Mucosa of rectum (tissue), 2 donors: ENCODE results near the gene ARHGAP32.

Source experiments
- H3K27ac ChIP-seq, 2 donors: one replicate each; pipeline ENCODE4 v1.7.0; 2013; ENCODE audit warnings: inconsistent platforms in 2 of 2, low read depth in 2 of 2, low read length in 2 of 2
- H3K27me3 ChIP-seq, 2 donors: one replicate each; pipeline ENCODE4 v1.7.0; 2013; ENCODE audit warnings: low read length in 2 of 2; ENCODE audit not compliant: control insufficient read depth in 2 of 2, insufficient read depth in 2 of 2
- H3K36me3 ChIP-seq, 2 donors: one replicate each; pipeline ENCODE4 v1.7.0; 2013; ENCODE audit warnings: low read length in 2 of 2; ENCODE audit not compliant: control insufficient read depth in 2 of 2, insufficient read depth in 2 of 2
- H3K4me1 ChIP-seq, 2 donors: one replicate each; pipeline ENCODE4 v1.7.0; 2013; ENCODE audit warnings: low read length in 2 of 2, mild to moderate bottlenecking in 1 of 2; ENCODE audit not compliant: control insufficient read depth in 2 of 2, insufficient read depth in 2 of 2
- H3K4me3 ChIP-seq, 2 donors: one replicate each; pipeline ENCODE4 v1.7.0; 2013; ENCODE audit warnings: low read length in 2 of 2
- H3K9ac ChIP-seq, 2 donors: one replicate each; pipeline ENCODE4 v1.7.0; 2013; ENCODE audit warnings: low read length in 2 of 2, low read depth in 1 of 2, mild to moderate bottlenecking in 1 of 2
- H3K9me3 ChIP-seq, 2 donors: one replicate each; pipeline ENCODE4 v1.7.0; 2013; ENCODE audit warnings: low read length in 2 of 2; ENCODE audit not compliant: control insufficient read depth in 2 of 2
- donor health status: healthy.
- donor health status: Normal muscosa, but diverticular disease.

The ARHGAP32 gene

DNA sequence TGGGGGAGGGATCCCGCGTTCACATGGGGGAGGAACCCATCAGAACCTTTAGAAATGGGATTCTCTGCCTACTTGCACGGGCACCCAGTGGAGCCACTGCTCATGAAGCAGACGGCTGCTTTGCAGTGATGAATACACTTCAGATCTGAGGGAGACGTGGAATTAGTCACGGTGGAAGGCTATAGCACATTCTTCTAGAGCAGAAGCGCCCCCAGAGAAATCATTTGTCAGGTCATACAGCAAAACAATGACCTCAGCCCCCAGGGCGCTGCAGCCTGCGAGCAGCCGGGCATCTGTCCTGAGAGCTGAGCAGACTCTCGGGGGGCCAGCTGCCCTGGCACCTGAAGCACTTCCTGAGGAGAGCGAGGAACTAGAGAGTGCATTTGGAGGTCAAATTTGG, 262.1 kb downstream of the ARHGAP32 start:
- Histone ChIP-seq H3K27me3 (no peaks in the 10 kb centered on the region), H3K4me1 (no peaks in the 10 kb centered on the region), H3K4me3 (no peak overlapping the region), H3K9me3 (no peaks in the 10 kb centered on the region), H3K9ac (no peak overlapping the region), H3K36me3 (no peaks in the 10 kb centered on the region), H3K27ac (no peak overlapping the region)

DNA sequence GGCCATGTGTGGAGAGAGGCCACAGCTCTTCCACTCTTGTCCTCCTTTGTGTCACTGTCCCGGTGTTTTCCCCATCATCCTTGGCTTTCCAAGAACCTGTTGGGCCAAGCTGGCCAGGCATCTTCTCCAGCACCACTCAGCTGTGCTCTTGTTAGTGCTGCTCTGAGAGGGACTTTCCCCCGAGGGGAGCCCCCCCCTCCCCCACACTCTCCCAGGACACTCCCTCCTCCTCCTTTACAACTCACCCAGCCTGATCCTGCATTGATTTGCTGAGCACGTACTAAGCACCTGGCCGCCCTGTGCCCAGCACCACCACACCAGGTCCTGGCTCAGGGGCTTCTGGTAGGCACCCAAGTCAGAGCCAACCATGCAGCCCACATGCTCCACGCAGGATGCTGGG, 262.7 kb downstream of the ARHGAP32 start:
- no peaks in the 10 kb centered on the region for H3K27me3 ChIP-seq

DNA sequence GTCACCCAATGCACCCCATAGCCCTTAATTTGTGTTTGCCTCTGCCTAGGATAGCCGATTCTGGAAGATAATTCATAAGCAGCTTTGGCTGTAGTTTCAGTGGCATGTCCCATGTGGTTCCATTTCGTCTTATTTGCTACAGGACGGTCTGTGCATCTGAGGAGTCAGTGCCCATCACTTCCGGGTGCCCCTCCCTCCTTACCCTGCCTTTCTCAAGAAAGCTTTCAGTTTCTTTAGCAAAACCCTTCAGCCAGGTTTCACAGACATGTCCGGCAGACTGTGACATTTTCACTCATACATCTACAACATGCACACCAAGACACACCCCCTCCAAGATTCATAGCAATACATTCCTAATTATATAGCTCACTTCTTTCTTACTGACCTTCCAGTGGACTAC, 263.7 kb downstream of the ARHGAP32 start:
- Histone ChIP-seq H3K27me3 (no peaks in the 10 kb centered on the region), H3K9me3 (no peaks in the 10 kb centered on the region), H3K27ac (no peak overlapping the region), H3K4me1 (no peaks in the 10 kb centered on the region), H3K36me3 (no peaks in the 10 kb centered on the region), H3K4me3 (peak overlapping the region in 1 of 2 donors; percentile 14), H3K9ac (no peak overlapping the region)

More for the DNA sequence above, 262.7 kb downstream of the ARHGAP32 start:
- no peaks in the 10 kb centered on the region for H3K4me1 ChIP-seq
- no peak overlapping the region for H3K4me3 ChIP-seq
- H3K27ac ChIP-seq: no peak overlapping the region
- no peak overlapping the region for H3K9ac ChIP-seq
- H3K9me3 ChIP-seq: no peaks in the 10 kb centered on the region
- no peaks in the 10 kb centered on the region for H3K36me3 ChIP-seq

DNA sequence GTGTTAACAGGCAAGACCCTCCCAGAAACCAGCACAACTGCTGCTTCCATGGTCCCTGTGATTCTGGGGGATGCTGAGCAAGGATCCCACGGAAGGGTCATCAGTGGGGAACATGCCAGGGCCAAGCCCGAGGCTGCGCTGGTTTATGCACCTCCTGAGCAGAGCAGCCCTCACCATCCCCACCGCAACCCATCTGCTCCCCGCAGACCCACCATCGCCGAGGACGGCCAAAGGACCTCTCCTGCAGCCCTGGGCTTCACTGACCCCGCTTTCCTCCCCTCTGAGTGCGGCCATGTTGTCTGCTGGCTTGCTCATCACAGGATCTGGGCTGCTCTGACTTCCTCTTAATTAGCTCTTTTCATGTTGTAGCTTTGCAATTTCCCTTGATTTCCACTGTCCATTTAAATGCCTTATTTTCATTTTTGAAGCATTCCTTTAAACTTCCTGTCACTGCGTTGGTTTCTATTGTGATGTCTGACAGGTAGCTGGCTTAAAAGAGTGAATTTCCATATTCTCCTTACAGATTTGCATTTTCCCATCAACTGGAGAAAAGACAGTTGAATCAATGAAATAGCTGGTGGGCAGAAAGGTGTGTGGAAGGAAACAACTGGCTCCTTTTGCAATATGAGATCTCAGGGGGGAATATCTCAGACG, 264.3 kb downstream of the ARHGAP32 start:
- no peaks in the 10 kb centered on the region for H3K4me1 ChIP-seq
- H3K27me3 ChIP-seq: no peaks in the 10 kb centered on the region

DNA sequence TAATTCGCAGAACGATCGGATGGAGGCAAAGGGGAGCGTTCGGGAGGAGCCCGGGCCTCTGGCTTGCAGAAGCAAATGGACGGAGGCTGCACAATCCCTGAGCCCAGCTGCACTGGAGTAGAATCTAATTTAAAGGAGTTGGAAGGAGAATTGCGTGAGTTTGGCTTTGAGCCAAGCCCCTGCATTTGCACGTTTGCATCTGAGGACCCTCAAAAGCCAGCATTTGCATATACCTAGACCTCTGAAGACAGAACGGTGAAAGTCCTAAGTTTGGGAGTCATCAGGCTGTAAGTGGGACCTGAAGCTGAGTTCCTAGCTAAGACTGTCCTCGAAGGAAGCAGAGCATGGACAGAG, 265.0 kb downstream of the ARHGAP32 start:
- no peaks in the 10 kb centered on the region for H3K4me1 ChIP-seq
- no peak overlapping the region for H3K4me3 ChIP-seq
- H3K27ac ChIP-seq: no peak overlapping the region
- no peaks in the 10 kb centered on the region for H3K9me3 ChIP-seq
- H3K36me3 ChIP-seq: no peaks in the 10 kb centered on the region
- H3K9ac ChIP-seq: no peak overlapping the region
- no peaks in the 10 kb centered on the region for H3K27me3 ChIP-seq

More for the DNA sequence above, 264.3 kb downstream of the ARHGAP32 start:
- H3K27ac ChIP-seq: no peak overlapping the region
- H3K9me3 ChIP-seq: no peaks in the 10 kb centered on the region
- H3K36me3 ChIP-seq: no peaks in the 10 kb centered on the region
- no peak overlapping the region for H3K4me3 ChIP-seq
- no peak overlapping the region for H3K9ac ChIP-seq

DNA sequence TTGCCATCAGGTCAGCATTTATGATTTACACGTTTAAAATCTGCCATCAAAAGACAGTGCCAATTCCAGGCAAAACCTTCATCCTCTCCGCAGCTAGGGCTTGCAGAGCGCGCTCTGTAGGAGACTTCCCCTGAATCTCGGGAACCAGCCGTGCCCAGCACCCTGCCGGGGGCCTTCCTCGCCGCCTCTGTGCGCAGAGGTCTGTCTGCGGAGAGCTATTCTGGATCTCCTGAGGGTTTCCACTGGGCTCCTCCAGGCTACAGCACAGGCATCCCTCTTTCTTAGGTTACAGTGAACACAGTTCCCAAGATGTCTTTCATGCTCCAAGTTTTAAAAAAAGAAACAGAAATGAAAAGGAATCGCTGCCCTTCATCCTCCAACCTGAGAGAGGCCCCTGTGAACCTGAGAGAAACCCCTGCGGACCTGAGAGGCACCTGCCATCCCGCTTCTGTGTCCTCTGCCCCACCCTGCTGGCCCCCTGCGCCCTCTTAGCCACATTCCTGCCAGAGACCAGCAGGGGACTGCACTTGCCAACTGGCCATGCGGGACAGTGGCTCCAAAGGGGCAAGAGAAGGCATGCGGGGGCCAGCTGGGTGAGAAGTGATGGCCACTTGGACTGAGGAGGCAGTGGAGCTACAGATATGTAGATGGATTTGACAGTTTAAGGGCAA, 265.6 kb downstream of the ARHGAP32 start:
- H3K27ac ChIP-seq: no peak overlapping the region
- no peaks in the 10 kb centered on the region for H3K36me3 ChIP-seq
- H3K9ac ChIP-seq: no peak overlapping the region
- H3K9me3 ChIP-seq: no peaks in the 10 kb centered on the region
- H3K4me3 ChIP-seq: no peak overlapping the region
- H3K27me3 ChIP-seq: no peaks in the 10 kb centered on the region
- H3K4me1 ChIP-seq: no peaks in the 10 kb centered on the region

DNA sequence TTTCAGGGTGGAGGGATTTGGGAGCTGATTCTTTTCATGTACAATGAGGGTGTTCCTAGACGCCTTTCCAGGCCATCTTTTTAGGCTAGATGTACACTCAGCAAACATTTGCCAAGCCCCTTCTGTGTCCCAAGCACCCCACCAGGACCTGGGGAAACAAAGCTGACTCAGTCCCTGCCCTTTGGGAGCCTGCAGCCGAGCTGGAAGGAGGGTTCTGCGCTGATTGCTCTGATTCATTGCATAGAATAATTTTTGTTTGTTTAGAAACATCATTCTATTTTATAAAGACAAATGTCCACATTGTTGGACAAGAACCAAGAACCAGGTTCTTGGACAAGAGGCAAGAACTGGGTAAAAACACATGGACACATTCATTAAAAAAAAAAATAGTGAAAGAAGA, 266.1 kb downstream of the ARHGAP32 start:
- Histone ChIP-seq H3K9ac (no peak overlapping the region), H3K4me1 (no peaks in the 10 kb centered on the region), H3K27ac (no peak overlapping the region), H3K9me3 (no peaks in the 10 kb centered on the region), H3K4me3 (no peak overlapping the region), H3K36me3 (no peaks in the 10 kb centered on the region), H3K27me3 (no peaks in the 10 kb centered on the region)

DNA sequence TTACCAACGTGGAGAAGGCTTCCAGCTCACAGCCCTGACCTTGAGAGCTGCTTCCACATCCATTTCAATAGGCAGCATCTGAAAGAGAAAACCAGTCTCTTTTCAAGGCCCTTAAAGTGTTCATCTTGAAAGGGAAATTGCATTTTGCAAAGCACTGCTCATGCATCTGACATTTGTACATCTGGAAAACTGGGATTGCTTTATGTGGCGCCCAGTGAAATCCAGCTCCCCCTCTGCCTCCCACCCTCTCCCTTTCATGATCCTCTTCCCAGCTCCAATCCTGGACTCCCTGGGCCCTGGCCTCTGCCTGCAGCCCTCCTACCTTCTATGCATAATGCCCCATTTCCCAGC, 266.9 kb downstream of the ARHGAP32 start:
- Histone ChIP-seq H3K9me3 (no peaks in the 10 kb centered on the region), H3K9ac (no peak overlapping the region), H3K27ac (no peak overlapping the region), H3K36me3 (no peaks in the 10 kb centered on the region), H3K27me3 (no peaks in the 10 kb centered on the region), H3K4me1 (no peaks in the 10 kb centered on the region), H3K4me3 (no peak overlapping the region)

DNA sequence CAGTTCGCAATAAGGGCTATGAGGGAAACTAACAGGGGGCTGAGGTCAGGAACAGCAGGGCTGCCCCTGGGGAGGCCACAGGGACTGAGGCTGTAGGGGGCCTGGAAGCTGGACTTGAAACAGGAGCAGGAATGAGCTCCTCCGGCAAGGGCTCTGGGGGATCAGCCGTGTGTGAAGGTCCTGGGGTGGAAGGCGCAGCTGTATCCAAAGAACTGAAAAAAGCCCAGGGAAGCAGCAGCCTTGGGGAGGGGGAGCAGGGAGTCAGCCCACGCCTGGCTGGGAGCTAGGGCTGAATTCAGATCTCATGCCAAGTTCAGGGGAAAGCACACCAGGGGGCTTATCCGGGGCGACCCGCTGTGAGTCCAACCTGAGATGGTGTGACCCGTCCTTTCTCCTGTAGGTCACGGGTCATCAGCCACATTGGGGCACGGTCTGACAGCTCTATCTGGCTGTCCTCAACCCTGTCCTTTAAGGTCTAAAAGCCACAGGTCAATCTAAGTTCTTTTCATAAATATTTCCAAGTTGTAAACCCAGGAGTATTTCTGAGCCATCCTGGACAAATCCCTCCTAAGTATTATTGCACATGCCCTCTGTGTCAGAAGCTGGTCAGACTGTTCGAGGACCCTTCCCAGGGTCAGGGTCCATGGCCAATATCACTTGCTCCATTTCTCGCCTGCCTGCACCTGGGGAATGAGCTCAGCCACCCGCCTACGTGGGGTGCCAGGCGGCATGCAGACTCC, 267.4 kb downstream of the ARHGAP32 start:
- H3K4me3 ChIP-seq: no peak overlapping the region
- H3K27me3 ChIP-seq: no peaks in the 10 kb centered on the region
- H3K27ac ChIP-seq: no peak overlapping the region
- H3K36me3 ChIP-seq: no peaks in the 10 kb centered on the region
- H3K9ac ChIP-seq: no peak overlapping the region
- H3K9me3 ChIP-seq: no peaks in the 10 kb centered on the region
- no peaks in the 10 kb centered on the region for H3K4me1 ChIP-seq

DNA sequence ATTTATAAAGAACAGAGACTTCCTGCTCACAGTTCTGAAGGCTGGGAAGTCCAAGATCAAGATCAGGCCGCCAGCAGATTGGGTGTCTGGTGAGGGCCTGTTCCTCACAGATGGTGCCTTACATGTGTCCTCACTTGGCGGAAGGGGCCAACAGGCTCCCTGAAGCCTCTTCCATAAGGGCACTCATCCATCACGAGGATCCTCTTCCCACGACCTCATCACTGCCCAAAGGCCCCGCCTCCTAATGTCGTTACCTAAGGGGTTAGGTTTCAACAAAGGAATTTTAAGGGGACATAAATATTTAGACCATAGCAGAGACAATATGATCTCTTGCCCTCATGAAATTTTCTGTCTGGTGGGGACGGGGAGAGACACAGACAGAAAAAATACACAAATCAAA, 268.0 kb downstream of the ARHGAP32 start:
- no peak overlapping the region for H3K9ac ChIP-seq
- no peaks in the 10 kb centered on the region for H3K9me3 ChIP-seq
- no peak overlapping the region for H3K4me3 ChIP-seq
- no peaks in the 10 kb centered on the region for H3K27me3 ChIP-seq
- H3K4me1 ChIP-seq: no peaks in the 10 kb centered on the region
- H3K36me3 ChIP-seq: no peaks in the 10 kb centered on the region
- no peak overlapping the region for H3K27ac ChIP-seq
